ENCODE measurements around the gene AR.

The AR gene

GRCh38 chrX:67543818-67544217 lies at the start of gene AR:
Gene AR, plus strand, starts transcription at chrX:67544021. Its CDS starts 1,126 bp downstream, at chrX:67545147.
- DNase-seq (ENCODE audit: low spot score) (no peak), FAIRE-seq (no peak)

DNA sequence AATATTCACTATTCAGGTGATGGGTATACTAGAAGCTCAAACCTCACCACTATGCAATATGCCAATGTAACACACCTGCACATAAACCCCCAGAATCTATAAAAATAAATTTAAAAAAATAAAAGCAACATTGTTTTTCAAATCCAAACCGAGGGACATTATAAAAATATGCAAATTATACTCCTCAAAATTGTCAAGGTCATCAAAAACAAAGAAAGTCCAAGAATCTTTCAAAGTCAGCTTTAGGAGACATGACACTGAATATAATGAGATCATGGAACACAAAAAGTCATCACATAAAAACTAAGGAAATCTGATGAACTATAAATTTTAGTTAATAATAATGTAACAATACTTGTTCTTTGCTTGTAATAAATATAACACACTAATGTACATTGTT lies 43.2 kb upstream of the AR start:
- no peak for FAIRE-seq
- no peak for DNase-seq (ENCODE audit: low spot score)

- FAIRE-seq (no peak), DNase-seq (ENCODE audit: low spot score) (no peak)
These were observed 40.8 kb upstream of the AR start for GRCh38 chrX:67503004-67503403.

DNA sequence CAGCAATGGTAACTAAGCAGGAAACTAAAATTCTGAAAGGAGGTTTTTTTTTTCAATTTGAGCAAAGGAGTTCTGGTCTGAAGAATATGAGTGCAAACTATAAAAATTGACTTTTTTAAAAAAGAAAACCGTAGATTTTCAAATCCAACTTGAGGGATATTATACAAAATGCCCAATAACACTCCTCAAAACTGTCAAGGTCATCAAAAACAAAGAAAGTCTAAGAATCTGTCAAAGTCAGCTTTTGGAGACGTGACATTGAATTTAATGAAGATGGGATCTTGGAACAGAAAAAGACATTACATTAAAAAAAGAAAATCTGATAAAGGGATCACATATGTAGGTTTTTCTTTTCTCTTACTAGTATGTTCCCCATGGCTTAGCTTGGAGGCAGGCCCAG lies 40.4 kb upstream of the AR start:
- FAIRE-seq = no peak
- no peak for DNase-seq (ENCODE audit: low spot score)

DNA sequence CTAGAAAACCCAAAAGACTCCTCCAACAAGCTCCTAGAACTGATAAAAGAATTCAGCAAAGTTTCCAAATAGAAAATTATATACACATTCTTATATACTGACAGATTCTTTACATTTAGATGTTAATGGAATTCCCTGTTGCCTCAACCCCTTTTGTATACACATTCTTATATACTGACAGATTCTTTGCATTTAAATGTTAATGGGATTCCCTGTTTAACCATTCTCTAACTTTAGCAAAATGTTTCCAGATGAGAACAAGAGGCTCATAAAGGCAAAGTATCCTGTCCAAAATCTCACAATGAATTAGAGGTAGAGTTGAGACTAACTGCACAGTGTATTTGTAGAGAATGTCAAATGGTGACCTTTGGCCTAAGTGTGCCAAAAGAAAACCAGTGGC lies 23.1 kb upstream of the AR start:
- no peak for DNase-seq (ENCODE audit: low spot score)
- no peak for FAIRE-seq

DNA sequence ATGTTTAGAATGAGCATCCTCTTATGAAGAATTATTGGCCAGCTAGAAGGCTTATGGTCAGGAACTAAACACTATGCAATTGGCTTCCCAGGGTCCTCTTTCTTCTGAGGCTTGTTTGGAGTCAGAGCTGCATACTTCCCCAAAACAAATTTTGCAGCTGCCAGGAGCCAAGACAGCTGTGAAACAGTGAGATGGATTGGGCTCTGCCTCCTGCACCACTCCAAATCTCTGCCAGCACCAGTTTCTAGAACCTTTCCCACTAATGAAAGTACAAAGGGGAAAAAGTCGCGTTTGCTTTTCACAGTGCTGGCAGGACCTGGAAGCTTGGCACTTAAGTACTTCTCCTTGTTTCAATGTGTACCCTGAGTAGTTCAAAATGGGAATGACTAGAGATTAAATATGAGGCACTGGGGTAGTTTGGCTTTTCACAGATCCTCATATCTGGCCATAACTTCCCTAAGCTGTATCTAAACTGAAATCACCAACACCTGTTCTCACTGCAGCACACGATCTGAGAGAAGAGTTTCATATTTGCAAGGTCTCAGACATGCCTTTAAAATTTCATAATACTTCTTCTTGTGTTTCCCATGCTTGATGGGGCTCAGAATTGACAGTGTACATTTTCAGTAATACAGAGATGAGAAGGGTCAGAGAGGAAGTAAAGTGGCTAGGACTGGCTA lies 20.7 kb upstream of the AR start:
- DNase-seq (ENCODE audit: low spot score) = no peak
- no peak for FAIRE-seq

- DNase-seq (ENCODE audit: low spot score) (no peak), FAIRE-seq (no peak)
These were observed 19.9 kb upstream of the AR start for GRCh38 chrX:67523932-67524331.

DNA sequence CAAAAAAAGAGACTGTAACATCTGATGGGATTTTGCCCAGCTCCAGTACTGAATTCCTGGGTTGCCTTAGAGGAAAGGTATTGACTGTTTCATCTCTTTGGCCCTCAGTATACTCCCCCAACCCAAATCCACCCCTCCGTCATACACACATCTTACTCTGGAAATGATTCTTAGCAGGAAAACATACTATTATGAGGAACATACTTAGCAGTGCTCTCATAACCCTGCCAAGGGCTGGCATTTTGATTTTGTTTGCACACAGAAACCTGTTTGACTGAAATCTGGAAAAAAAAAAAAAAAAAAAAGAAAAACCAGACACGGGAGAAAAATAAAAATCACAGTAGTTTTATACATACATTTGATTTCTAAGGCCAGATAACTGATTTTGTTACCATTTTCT lies 19.4 kb upstream of the AR start:
- no peak for DNase-seq (ENCODE audit: low spot score)
- FAIRE-seq = no peak

GRCh38 chrX:67524950-67525691 lies 18.7 kb upstream of the AR start:
- no peak for DNase-seq (ENCODE audit: low spot score)
- FAIRE-seq = no peak

DNA sequence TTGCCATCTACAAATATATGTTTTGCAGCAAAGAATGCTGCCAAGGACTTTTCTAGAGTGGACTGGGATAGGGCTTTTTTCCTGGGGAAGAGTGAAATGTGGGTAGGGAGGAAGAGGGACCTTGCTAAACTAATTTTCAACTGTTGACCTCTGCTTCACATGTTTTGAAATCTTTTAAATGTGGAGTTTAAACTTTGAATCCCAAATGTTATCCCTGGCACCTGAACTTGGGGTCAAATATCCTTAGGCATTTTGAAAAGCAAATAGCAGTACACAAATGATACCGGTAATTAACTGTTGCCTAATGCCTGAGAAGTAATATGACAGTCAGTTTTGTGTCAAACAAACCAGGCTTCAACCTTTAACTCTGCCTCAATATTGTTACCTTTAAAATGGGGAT lies 7.3 kb upstream of the AR start:
- no peak for FAIRE-seq

GRCh38 chrX:67538383-67538782 lies 5.4 kb upstream of the AR start:
- FAIRE-seq = no peak
- DNase-seq (ENCODE audit: low spot score) = no peak

More for the DNA sequence above, 7.3 kb upstream of the AR start:
- no peak for DNase-seq (ENCODE audit: low spot score)

GRCh38 chrX:67544281-67545035 lies 637 bp downstream of the AR start:
- no peak for DNase-seq (ENCODE audit: low spot score)
- FAIRE-seq = no peak

GRCh38 chrX:67545036-67545821 lies 1.4 kb downstream of the AR start:
- no peak for DNase-seq (ENCODE audit: low spot score)
- no peak for FAIRE-seq

DNA sequence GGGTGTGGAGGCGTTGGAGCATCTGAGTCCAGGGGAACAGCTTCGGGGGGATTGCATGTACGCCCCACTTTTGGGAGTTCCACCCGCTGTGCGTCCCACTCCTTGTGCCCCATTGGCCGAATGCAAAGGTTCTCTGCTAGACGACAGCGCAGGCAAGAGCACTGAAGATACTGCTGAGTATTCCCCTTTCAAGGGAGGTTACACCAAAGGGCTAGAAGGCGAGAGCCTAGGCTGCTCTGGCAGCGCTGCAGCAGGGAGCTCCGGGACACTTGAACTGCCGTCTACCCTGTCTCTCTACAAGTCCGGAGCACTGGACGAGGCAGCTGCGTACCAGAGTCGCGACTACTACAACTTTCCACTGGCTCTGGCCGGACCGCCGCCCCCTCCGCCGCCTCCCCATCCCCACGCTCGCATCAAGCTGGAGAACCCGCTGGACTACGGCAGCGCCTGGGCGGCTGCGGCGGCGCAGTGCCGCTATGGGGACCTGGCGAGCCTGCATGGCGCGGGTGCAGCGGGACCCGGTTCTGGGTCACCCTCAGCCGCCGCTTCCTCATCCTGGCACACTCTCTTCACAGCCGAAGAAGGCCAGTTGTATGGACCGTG lies 2.2 kb downstream of the AR start:
- FAIRE-seq (no peak), DNase-seq (ENCODE audit: low spot score) (no peak)

GRCh38 chrX:67546496-67547423 lies 2.9 kb downstream of the AR start:
- FAIRE-seq (no peak), DNase-seq (ENCODE audit: low spot score) (no peak)

DNA sequence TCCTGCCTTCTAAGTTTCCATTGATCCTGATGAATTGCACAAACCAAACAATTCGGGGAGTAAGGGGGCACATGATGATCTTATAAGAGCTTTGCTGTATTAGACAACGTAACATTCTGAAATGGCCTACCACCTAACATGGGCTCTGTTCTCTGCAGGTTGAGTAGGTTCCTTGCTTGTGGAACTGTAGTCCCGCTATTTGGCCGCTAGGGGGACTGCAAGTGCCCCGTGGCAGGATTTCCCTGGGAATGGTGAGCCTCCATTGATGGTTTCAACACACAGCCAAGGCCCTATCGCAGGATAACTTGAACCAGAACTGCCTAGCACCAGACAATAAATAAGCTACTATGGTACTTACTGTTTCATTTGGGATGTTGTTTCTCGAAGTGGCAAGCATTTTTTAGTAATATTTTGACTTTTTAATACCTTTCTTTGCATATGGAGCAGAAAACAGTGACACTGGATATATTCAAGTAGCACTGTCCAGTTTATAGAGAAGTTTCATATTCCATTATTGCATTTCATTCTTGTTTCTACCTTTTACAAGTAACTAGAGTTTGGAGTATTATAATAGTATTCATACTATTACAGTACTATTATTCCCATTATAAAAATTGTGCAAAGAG lies 11.9 kb downstream of the AR start:
- FAIRE-seq = peak; percentile 27
- DNase-seq (ENCODE audit: low spot score) = no peak

- no peak for FAIRE-seq
- no peak for DNase-seq (ENCODE audit: low spot score)
These were observed 14.4 kb downstream of the AR start for GRCh38 chrX:67558267-67558666.

GRCh38 chrX:67563469-67564448 lies 19.9 kb downstream of the AR start:
- DNase-seq (ENCODE audit: low spot score) (no peak), FAIRE-seq (no peak)
